Liver (tissue), 9 donors: ENCODE measurements around the gene PDP2. TPM values are rescaled to one million over a fixed set of nuclear protein-coding genes. Genes with fewer than 3 reads are reported as not detected.

Source experiments
- DNase-seq: peaks from one replicate; pipeline ENCODE4 v3.0.0-alpha.2; 2017; ENCODE audit warnings: low spot score
- H3K27ac ChIP-seq, 2 donors: one replicate each; pipeline ENCODE4 v1.7.0; 2013; ENCODE audit warnings: inconsistent platforms in 2 of 2, low read length in 2 of 2, control low read depth in 1 of 2, low read depth in 1 of 2, mild to moderate bottlenecking in 1 of 2
- H3K27me3 ChIP-seq, 4 donors: one replicate each; pipeline versions ENCODE4 v1.6.1 to v1.7.0; 2013; ENCODE audit warnings: low read length in 3 of 4, inconsistent platforms in 1 of 4, mild to moderate bottlenecking in 1 of 4, moderate library complexity in 1 of 4; ENCODE audit not compliant: control insufficient read depth in 4 of 4, insufficient read depth in 4 of 4
- H3K36me3 ChIP-seq, 4 donors: one replicate each; pipeline versions ENCODE4 v1.6.1 to v1.7.0; 2013; ENCODE audit warnings: low read length in 3 of 4, mild to moderate bottlenecking in 3 of 4, low read depth in 1 of 4, moderate library complexity in 1 of 4; ENCODE audit not compliant: control insufficient read depth in 4 of 4, insufficient read depth in 3 of 4
- H3K4me1 ChIP-seq, 4 donors: one replicate each; pipeline versions ENCODE4 v1.6.1 to v1.7.0; 2013; ENCODE audit warnings: low read length in 3 of 4, mild to moderate bottlenecking in 3 of 4, moderate library complexity in 1 of 4; ENCODE audit not compliant: control insufficient read depth in 4 of 4, insufficient read depth in 4 of 4
- H3K4me3 ChIP-seq, 3 donors: one replicate each; pipeline versions ENCODE4 v1.6.1 to v1.7.0; 2013; ENCODE audit warnings: low read length in 3 of 3, control low read depth in 1 of 3, low read depth in 1 of 3, mild to moderate bottlenecking in 1 of 3
- H3K9ac ChIP-seq, 2 donors: one replicate each; pipeline ENCODE4 v1.7.0; 2013; ENCODE audit warnings: low read length in 2 of 2, mild to moderate bottlenecking in 2 of 2, moderate library complexity in 2 of 2, control low read depth in 1 of 2, low read depth in 1 of 2
- H3K9me3 ChIP-seq, 4 donors: one replicate each; pipeline versions ENCODE4 v1.6.1 to v1.7.0; 2013; ENCODE audit warnings: low read length in 3 of 4; ENCODE audit not compliant: control insufficient read depth in 4 of 4
- EGR1 ChIP-seq, 2 donors: IDR thresholded peaks; 2 replicates each; pipeline ENCODE4 v1.6.1; 2016 to 2018; ENCODE audit warnings: antibody characterized with exemption in 2 of 2, low read depth in 2 of 2
- FOXA1 ChIP-seq: IDR thresholded peaks from 2 replicates; pipeline ENCODE4 v1.6.1; 2016; ENCODE audit warnings: antibody characterized with exemption
- FOXA2 ChIP-seq: IDR thresholded peaks from 2 replicates; pipeline ENCODE4 v1.6.1; 2016; ENCODE audit warnings: antibody characterized with exemption
- GABPA ChIP-seq, 2 donors: IDR thresholded peaks in 1 of 2; conservative IDR thresholded peaks in 1 of 2; 2 replicates each; pipeline ENCODE4 v1.6.1; 2016; ENCODE audit warnings: antibody characterized with exemption in 2 of 2, mild to moderate bottlenecking in 1 of 2, moderate library complexity in 1 of 2
- HNF4A ChIP-seq, 2 donors: conservative IDR thresholded peaks; 2 replicates each; pipeline ENCODE4 v1.6.1; 2016; ENCODE audit warnings: antibody characterized with exemption in 2 of 2, mild to moderate bottlenecking in 2 of 2
- HNF4G ChIP-seq: IDR thresholded peaks from 2 replicates; pipeline ENCODE4 v1.6.1; 2016; ENCODE audit warnings: antibody characterized with exemption
- JUND ChIP-seq, 2 donors: IDR thresholded peaks; 2 replicates each; pipeline ENCODE4 v1.6.1; 2016; ENCODE audit warnings: antibody characterized with exemption in 2 of 2
- NR2F2 ChIP-seq: IDR thresholded peaks from 2 replicates; pipeline ENCODE4 v1.6.1; 2016; ENCODE audit warnings: antibody characterized with exemption
- RAD21 ChIP-seq, 2 donors: IDR thresholded peaks; 2 replicates each; pipeline ENCODE4 v1.6.1; 2016; ENCODE audit warnings: antibody characterized with exemption in 2 of 2, mild to moderate bottlenecking in 2 of 2
- RXRA ChIP-seq, 2 donors: IDR thresholded peaks; 2 replicates each; pipeline ENCODE4 v1.6.1; 2017 to 2018; ENCODE audit warnings: antibody characterized with exemption in 2 of 2, mild to moderate bottlenecking in 1 of 2
- SP1 ChIP-seq: IDR thresholded peaks from 2 replicates; pipeline ENCODE4 v1.6.1; 2018; ENCODE audit warnings: antibody characterized with exemption, mild to moderate bottlenecking
- TAF1 ChIP-seq: conservative IDR thresholded peaks from 2 replicates; pipeline ENCODE4 v1.6.1; 2016; ENCODE audit warnings: antibody characterized with exemption, mild to moderate bottlenecking
- YY1 ChIP-seq: IDR thresholded peaks from 2 replicates; pipeline ENCODE4 v1.6.1; 2016; ENCODE audit warnings: antibody characterized with exemption, mild to moderate bottlenecking
- WGBS: extraction: QIAGEN DNeasy Blood & Tissue Kit; methylation state at CpG from one replicate; pipeline ENCODE4 v1.1.7; 2013; 5-methylcytosine and 5-hydroxymethylcytosine counted together
- polyA plus RNA-seq, 2 donors: library from polyadenylated mRNA; stranded (reverse) in 1 of 2; unstranded in 1 of 2; fragments of 200-250 nt in 1 of 2; fragments of >200 nt in 1 of 2; fragmentation: Nextera tagmentation in 1 of 2; extraction: Ambion mirVana in 1 of 2; gene quantifications; one replicate each; pipeline versions ENCODE4 v1.2.1 to v1.2.3, GENCODE V29; 2013 to 2015
- total RNA-seq, 2 donors: library from RNA; depleted of rRNA; stranded (reverse); fragments of >200 nt; gene quantifications; one replicate each; pipeline ENCODE4 v1.2.3, GENCODE V29; 2014
- TF ChIP-seq, protein P1 (sequence below): IDR thresholded peaks from 2 replicates; pipeline ENCODE4 v1.6.1; 2016; ENCODE audit warnings: antibody characterized with exemption
- TF ChIP-seq, protein P2 (sequence below): IDR thresholded peaks from 2 replicates; pipeline ENCODE4 v1.6.1; 2016; ENCODE audit warnings: antibody characterized with exemption
- TF ChIP-seq, protein P3 (sequence below): fragments of 150-350 bp; IDR thresholded peaks from 2 replicates; pipeline ENCODE4 v1.5.1; 2017; ENCODE audit warnings: improper control_type of control experiment, low read depth, low read length; ENCODE audit not compliant: missing input control
- TF ChIP-seq, protein P4 (sequence below): IDR thresholded peaks from 2 replicates; pipeline ENCODE4 v1.6.1; 2016; ENCODE audit warnings: antibody characterized with exemption
- donor health status: healthy.
- donor health status: healthy.
- donor health status: healthy.
- donor health status: healthy.
- donor health status: healthy.

PDP2 gene
- total and polyA plus RNA-seq, 4 donors, result 2.3 to 9.4 (median 6.1) TPM

DNA sequence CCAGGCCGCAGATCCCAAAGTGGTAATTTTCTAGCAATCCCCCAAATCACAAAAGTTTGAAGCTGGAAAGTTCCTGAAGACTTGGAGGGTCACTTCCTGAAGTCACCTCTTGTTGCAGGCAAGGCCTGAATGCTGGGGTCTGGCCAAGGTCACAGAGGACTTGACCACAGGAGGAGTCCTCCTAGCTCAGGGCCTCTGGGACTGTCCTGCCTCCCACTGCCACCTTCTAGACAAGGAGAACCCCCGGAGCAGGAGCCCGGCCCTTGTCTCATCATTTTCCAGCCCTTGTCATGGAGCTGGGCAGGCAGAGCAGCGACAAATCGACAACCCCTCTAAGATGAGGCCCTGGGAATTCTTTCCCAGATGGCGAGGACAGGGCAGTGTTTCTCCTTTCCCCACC, 38.0 kb downstream of the PDP2 start (continued):
- TF ChIP-seq RXRA (IDR thresholded peaks at IDR 0.05) (no peak), FOXA1 (no peak), HNF4A (conservative IDR thresholded peaks at IDR 0.05) (no peak), NR2F2 (no peak), FOXA2 (no peak), EGR1 (IDR thresholded peaks at IDR 0.05; ENCODE audit: low read depth in 2 of 2) (no peak)
- TF ChIP-seq, protein P1, sequence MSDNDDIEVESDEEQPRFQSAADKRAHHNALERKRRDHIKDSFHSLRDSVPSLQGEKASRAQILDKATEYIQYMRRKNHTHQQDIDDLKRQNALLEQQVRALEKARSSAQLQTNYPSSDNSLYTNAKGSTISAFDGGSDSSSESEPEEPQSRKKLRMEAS, result no peak

DNA sequence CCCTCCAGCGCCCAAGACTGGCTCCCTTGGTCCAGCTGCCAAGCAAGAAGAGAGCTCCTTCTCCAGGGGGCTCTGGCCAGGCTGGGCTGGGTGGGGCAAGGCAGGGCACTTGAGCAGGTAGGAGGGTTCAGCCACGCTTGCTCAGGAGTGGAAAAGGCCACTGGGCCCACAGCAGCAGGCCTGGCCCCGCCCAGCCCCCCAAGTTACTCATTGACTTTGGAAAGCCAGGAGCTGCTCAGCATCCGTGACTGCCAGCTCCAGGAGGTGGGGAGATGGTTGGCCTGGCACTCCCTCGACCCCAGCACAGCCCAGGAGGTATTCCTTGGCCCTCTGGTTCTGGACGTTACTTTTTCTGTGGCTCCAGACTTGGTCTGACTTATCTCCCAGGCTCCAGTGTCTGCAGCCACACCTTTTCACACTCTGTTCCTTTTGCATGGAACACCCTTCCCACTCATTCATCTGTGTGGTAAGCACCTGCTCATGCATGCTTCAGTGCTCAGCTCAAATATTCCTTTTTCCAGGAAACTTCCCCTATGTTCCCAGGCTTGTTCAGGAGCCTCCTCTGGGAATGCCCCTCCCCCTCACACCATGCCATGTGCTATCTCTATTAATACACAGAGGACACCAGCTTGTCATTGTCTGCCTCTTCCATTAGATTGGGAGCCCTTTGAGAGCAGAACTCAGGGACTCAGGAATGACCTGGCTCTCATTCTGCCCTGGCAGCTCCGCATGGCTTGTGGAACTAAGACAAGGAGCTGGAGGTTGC, 38.7 kb downstream of the PDP2 start, which contains the start of gene CDH16:
TSS of gene CDH16 (minus strand) at position 83 of the 766 bp plus-strand sequence. CDS start 820 bp downstream, outside the sequence.
- no peak within 1 kb of the TSS for H3K9ac ChIP-seq
- no peaks in the 10 kb centered on the region for H3K27me3 ChIP-seq
- no peak for DNase-seq
- no peaks in the 10 kb centered on the region for H3K9me3 ChIP-seq
- no peak within 1 kb of the TSS for H3K27ac ChIP-seq
- 75% methylated on average over 7 of the region's 7 CpGs for WGBS
- no peak for TF ChIP-seq TAF1
- TF ChIP-seq, protein P2, sequence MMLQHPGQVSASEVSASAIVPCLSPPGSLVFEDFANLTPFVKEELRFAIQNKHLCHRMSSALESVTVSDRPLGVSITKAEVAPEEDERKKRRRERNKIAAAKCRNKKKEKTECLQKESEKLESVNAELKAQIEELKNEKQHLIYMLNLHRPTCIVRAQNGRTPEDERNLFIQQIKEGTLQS, result no peak
- no peak for TF ChIP-seq HNF4A (conservative IDR thresholded peaks at IDR 0.05)
- peaks cover 0 to 4% (median 0%) of the 10 kb centered on the region in 4 donors for H3K4me1 ChIP-seq
- H3K36me3 ChIP-seq, result no peaks in the 10 kb centered on the region
- H3K4me3 ChIP-seq, result no peak within 1 kb of the TSS

DNA sequence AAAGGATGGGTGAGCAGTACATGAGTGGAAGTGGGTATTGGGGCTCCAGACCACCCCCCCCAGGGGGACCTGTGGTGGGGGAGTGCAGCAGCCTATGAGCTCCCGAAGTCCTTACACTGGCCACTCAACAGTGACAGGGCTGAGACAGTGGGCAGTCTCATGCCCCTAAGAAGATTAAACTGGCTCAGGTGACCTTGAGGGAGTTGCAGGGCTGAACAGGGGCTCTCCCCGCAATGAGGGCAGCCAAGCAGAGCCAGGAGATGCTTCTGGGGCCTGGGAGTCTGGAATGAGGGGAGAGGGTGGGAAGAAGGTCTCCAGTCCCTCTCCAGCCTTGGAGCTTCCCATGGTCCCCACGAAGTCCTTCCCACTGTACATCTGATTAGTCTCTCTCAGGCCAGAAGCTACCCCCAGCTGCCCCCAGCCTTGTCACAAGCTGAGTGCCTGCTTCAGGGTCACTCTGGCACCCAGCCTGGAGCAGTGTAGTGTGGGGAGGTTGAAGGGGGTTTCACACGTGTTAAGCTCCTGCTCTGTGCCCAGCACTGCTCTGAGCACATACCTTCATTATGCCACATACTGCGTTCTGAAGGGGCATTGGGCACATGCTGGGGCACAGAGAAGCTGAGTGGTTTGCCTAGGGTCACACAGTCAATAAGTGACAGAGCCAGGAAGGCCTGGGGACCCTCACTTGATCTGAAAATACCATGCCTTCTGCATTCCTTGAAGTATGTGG, 39.4 kb downstream of the PDP2 start:
- no peaks in the 10 kb centered on the region for H3K9me3 ChIP-seq
- DNase-seq, result no peak
- WGBS, result 87% methylated on average over 5 of the region's 5 CpGs

More for the DNA sequence above, 39.4 kb downstream of the PDP2 start:
- Histone ChIP-seq H3K4me1 (peaks cover 0 to 4% (median under 1%) of the 10 kb centered on the region in 4 donors), H3K27me3 (no peaks in the 10 kb centered on the region), H3K4me3 (no peak overlapping the region), H3K27ac (no peak overlapping the region), H3K9ac (no peak overlapping the region), H3K36me3 (no peaks in the 10 kb centered on the region)
- no peak for TF ChIP-seq FOXA1
- no peak for TF ChIP-seq YY1
- TF ChIP-seq TAF1, result no peak
- TF ChIP-seq, protein P2, result no peak
- TF ChIP-seq EGR1 (IDR thresholded peaks at IDR 0.05; ENCODE audit: low read depth in 2 of 2), result no peak
- TF ChIP-seq GABPA (IDR thresholded peaks at IDR 0.05 in 1 of 2, conservative IDR thresholded peaks at IDR 0.05 in 1 of 2), result no peak
- TF ChIP-seq, protein P3, sequence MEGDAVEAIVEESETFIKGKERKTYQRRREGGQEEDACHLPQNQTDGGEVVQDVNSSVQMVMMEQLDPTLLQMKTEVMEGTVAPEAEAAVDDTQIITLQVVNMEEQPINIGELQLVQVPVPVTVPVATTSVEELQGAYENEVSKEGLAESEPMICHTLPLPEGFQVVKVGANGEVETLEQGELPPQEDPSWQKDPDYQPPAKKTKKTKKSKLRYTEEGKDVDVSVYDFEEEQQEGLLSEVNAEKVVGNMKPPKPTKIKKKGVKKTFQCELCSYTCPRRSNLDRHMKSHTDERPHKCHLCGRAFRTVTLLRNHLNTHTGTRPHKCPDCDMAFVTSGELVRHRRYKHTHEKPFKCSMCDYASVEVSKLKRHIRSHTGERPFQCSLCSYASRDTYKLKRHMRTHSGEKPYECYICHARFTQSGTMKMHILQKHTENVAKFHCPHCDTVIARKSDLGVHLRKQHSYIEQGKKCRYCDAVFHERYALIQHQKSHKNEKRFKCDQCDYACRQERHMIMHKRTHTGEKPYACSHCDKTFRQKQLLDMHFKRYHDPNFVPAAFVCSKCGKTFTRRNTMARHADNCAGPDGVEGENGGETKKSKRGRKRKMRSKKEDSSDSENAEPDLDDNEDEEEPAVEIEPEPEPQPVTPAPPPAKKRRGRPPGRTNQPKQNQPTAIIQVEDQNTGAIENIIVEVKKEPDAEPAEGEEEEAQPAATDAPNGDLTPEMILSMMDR, result no peak
- no peak for TF ChIP-seq SP1
- TF ChIP-seq, protein P4, sequence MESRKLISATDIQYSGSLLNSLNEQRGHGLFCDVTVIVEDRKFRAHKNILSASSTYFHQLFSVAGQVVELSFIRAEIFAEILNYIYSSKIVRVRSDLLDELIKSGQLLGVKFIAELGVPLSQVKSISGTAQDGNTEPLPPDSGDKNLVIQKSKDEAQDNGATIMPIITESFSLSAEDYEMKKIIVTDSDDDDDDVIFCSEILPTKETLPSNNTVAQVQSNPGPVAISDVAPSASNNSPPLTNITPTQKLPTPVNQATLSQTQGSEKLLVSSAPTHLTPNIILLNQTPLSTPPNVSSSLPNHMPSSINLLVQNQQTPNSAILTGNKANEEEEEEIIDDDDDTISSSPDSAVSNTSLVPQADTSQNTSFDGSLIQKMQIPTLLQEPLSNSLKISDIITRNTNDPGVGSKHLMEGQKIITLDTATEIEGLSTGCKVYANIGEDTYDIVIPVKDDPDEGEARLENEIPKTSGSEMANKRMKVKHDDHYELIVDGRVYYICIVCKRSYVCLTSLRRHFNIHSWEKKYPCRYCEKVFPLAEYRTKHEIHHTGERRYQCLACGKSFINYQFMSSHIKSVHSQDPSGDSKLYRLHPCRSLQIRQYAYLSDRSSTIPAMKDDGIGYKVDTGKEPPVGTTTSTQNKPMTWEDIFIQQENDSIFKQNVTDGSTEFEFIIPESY, result no peak
- no peak for TF ChIP-seq NR2F2
- no peak for TF ChIP-seq FOXA2
- TF ChIP-seq RXRA (IDR thresholded peaks at IDR 0.05), result no peak
- TF ChIP-seq, protein P1, result no peak
- TF ChIP-seq HNF4G, result no peak
- TF ChIP-seq RAD21 (IDR thresholded peaks at IDR 0.05), result no peak
- no peak for TF ChIP-seq HNF4A (conservative IDR thresholded peaks at IDR 0.05)
- no peak for TF ChIP-seq JUND (IDR thresholded peaks at IDR 0.05)
